ENCODE results near the gene NUDT14.

The NUDT14 gene

GRCh38 chr14:105155681-105156413 is 25.3 kb downstream of the NUDT14 start:
- DNase-seq = no peak

DNA sequence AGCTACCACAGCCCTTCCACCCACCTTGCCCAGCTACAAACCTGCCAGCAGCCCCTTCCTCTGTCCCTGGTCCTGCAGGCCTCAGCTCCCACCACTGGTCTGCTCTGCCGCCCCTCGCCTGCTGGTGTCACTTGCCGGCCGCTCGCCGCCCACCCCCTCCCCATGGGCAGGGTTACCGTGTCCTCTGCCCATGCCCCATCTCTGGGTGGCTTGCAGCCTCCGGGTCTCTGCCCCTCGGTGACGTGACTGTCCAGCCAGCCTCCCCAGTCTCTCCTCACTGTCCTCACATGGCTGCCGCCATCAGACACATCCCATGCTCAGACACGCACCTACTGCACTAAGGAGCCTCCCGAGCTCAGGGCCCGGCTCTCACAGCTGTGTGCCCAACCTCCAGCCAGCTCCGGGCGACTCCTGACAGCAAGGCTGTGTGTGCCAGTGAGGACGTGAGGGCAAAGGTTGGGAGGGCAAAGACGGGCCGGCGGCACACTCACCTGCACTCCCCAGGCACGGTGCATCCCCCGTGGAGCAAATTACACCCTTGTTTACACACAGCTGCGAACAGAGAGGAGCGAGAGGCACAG is 26.0 kb downstream of the NUDT14 start:
- no peak for DNase-seq

DNA sequence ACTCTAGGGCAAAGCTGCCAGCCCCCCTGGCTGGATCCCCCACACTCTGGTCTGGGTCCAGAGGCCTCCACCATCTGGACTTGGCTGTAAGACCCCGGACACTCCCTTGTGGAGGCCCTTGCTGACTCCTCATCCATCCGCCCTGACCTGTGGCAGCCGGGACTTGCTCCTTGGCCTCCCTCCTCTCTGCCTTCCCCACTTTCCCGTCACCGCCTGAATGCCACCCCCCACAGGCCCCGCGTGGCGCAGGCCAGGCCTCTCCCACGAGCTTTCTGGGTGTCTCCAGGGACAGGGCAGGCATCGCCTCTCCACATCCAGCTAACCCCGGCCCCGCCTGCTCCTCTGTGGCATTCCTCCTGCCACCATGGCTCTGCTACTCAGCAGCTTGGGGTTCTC is 26.6 kb downstream of the NUDT14 start:
- no peak for DNase-seq

DNA sequence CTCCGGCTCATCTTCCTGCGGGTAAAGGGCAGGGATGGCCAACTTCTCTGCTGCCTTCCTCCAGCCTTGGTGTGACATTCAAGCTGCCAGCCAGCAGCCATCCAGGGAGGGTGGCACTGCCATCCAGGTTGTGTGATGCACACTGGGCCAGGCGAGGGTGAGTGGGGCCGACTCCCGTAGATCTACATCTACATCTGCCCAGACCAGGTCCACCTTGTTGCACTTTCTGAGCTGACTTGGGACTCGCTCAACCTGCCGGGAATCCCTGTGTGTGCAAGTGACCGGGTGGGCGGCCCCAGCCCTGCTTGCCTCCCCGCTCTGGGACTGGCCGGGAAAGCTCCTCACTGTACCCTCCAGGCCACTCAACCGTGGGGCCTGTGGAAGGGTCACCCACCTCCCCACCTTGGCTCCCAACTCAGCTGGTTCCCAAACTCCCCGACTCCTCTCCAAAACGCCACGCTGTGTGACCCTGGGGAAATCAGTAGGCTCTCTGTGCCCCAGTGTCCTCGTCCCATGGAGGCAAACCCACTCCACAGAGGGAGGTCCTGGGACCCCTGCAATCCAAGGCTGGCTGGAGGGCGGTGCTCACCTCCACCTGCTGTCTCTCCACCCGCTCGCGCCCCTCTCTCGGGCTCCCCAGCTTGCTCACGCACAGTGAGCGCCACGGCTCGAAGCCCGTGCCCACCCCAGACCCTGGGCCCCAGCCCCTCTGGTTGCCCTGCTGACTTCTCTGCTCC is 27.2 kb downstream of the NUDT14 start:
- no peak for DNase-seq

DNA sequence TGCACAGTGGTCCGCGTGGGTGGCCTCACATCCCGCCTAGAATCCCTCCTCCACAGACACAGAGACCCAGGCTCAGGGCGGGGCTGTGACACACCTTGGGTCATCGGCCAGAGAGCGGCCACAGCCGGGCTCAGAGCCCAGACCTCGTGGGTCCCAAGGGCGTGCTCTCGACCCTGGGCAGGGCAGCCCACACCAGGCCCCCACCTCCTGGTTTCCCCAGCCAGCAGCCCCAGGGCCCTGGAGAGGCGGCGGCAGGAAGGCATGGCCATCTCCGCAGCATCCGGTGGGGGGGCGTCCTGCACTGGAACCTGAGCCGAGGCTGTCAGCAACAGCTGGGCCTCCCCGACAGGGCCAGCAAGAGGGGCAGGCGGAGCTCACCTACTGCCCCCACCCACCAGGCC is 27.8 kb downstream of the NUDT14 start:
- no peak for DNase-seq

GRCh38 chr14:105152794-105153241 is 28.3 kb downstream of the NUDT14 start:
- no peak for DNase-seq

- no peak for DNase-seq
These were observed 29.0 kb downstream of the NUDT14 start for GRCh38 chr14:105151838-105152793.

- DNase-seq = no peak
These were observed 29.9 kb downstream of the NUDT14 start for GRCh38 chr14:105151084-105151837.

GRCh38 chr14:105150368-105151083 is 30.6 kb downstream of the NUDT14 start:
- DNase-seq = no peak

- DNase-seq = no peak
These were observed 31.1 kb downstream of the NUDT14 start for GRCh38 chr14:105150026-105150367.

GRCh38 chr14:105149146-105149781 is 31.8 kb downstream of the NUDT14 start:
- no peak for DNase-seq

- DNase-seq = no peak
These were observed 32.4 kb downstream of the NUDT14 start for GRCh38 chr14:105148604-105149145.

- DNase-seq = no peak
These were observed 33.2 kb downstream of the NUDT14 start for GRCh38 chr14:105147671-105148603.

DNA sequence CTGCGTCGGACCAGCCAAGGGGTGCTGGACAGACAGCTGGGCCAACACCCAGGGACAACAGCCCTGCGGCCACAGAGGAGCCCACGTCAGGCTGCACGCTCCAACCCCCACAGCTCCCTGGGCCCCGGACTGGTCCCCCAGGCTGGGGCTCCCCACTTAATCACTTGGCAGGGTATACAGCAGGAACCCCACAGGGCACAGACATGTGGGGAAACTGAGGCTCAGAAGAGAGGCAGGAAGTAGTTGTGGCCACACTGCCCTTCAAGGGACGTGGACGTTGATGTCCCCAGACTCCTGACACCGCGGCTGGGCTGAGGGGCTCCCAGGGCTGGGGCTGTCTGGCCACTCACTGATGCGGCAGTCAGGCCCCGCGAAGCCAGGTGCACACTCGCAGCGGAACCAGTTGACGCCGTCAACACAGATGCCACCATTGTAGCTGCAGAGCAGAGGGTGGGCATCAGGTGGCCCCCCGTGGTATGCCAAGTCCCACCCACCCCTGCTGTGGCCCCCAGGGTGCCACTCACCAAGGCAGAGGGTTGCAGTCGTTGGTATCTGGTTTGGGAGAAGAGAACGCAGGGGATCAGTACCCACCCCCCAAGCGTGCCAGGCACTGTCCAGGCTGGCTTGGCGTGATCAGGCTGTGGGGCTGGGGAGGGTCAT is 34.0 kb downstream of the NUDT14 start:
- no peak for DNase-seq

- no peak for DNase-seq
These were observed 34.7 kb downstream of the NUDT14 start for GRCh38 chr14:105146181-105146975.

DNA sequence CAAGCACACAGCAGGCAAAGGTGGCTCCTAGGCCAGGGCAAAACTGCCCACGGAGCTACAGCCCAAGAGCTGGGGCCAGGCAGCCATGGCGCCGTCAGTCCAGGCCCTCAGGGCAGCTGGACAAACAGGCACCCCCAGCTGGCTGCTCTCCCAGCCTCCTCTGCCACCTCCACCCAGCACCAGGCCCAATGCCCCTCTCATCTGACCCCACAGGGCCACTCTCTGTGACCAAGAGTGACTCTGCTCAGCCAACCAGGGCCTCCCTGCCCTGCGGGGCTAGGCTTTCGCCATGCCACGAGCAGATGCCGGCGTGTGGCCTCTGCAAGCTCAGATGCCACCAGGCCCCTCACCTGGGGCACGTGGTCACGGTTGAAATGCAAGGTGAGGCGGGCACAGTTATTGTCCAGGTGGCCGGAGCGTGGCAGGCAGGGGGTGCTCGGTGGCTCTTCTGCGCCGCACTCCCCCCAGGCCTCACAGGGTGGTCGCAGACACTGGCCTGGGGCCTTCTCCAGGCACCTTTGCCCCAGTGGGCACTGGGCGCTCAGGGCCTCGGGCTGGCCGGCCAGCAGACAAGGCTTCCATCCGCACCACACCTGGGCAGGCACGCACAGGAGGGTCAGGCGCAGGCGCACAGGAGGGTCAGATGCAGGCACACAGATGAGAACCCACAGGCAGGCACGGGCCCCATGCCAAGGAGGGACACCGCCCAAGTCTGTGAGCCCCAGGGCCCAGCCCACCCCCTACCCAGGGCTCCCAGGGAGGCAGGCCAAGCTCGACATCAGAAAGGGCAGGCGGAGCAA is 35.5 kb downstream of the NUDT14 start:
- no peak for DNase-seq
